Measurements from ENCODE around the gene ADAM10.

DNA sequence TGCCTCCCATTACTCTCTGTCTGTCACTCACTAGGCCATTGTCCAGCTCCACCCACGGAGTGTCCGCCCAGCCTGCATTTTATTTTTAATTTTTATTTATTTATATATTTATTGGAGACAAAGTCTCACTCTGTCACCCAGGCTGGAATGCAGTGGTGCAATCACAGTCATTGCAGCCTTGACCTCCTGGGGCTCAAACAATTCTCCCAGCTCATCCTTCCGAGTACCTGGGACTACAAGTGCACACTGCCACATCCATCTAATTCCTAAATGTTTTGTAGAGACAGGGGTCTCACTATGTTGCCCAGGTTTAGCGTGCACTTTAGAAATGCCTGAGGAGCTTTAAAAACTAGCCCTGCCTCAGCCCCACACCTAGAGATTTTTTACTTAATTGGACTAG lies 176.2 kb downstream of the ADAM10 start:
- TF ChIP-seq, protein P1, sequence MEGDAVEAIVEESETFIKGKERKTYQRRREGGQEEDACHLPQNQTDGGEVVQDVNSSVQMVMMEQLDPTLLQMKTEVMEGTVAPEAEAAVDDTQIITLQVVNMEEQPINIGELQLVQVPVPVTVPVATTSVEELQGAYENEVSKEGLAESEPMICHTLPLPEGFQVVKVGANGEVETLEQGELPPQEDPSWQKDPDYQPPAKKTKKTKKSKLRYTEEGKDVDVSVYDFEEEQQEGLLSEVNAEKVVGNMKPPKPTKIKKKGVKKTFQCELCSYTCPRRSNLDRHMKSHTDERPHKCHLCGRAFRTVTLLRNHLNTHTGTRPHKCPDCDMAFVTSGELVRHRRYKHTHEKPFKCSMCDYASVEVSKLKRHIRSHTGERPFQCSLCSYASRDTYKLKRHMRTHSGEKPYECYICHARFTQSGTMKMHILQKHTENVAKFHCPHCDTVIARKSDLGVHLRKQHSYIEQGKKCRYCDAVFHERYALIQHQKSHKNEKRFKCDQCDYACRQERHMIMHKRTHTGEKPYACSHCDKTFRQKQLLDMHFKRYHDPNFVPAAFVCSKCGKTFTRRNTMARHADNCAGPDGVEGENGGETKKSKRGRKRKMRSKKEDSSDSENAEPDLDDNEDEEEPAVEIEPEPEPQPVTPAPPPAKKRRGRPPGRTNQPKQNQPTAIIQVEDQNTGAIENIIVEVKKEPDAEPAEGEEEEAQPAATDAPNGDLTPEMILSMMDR (IDR thresholded peaks at IDR 0.05): no peak
- TF ChIP-seq POLR2A (IDR thresholded peaks at IDR 0.05): no peak
- no peak for TF ChIP-seq POLR2AphosphoS5 (IDR thresholded peaks at IDR 0.05)

All from breast epithelium (tissue), 3 donors.